Measurements from ENCODE around the gene ZBTB8A. TPM values are rescaled to one million over a fixed set of nuclear protein-coding genes. Genes with fewer than 3 reads are reported as not detected.

ZBTB8A gene
- 12.0 TPM for total RNA-seq (ENCODE audit: unreplicated experiment)
- long read RNA-seq, full-length matches to known transcripts, result 5 of 9 reads
- long read RNA-seq, partial matches to known transcripts, result 1 of 9 reads
- long read RNA-seq, other reads (novel, unspliced or antisense), result 3 of 9 reads

DNA sequence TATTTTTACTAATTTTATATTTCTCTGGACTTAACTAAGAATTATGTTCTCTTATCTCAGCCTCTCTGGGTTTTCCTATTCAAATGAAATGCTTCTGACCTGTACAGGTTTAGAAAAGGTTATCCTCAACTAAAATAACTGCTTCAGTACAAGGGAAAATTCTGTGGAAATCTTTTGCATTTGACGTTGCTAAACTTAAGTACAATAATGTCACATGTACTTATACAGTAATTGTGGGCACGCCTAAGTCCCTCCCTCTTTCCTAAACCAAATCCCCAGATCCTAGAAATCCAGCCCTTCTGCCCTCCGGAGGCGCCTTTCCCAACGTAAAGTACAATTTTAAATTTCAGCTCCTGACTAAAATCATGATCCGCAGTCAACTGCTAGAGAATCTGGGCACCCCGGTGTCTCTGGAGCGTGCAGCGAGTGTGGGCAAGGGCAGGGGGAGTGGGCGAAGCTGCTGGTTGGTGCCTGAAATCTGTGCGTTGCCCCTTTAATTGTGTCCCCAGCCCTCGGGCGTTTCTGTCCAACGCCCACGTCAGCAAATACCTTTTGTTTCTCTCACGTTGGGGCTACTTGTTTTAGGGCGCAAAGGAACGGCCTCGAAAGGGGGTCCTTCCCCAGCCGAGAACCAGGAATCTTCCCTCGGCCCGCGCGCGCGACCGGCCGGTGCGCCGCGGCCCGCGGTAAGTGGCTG, at the start of gene ZBTB8A:
Gene ZBTB8A (plus strand): TSS at position 541 of the 697 bp plus-strand sequence. CDS start 53,505 bp downstream, outside the sequence.
- H3K36me3 Mint-ChIP-seq (ENCODE audit: unreplicated experiment), result peaks cover 4% of the 10 kb centered on the region
- H3K9me3 Mint-ChIP-seq (ENCODE audit: unreplicated experiment), result peaks cover 12% of the 10 kb centered on the region
- H3K27me3 Mint-ChIP-seq (ENCODE audit: unreplicated experiment), result peaks cover 5% of the 10 kb centered on the region
- TF ChIP-seq, protein P1, sequence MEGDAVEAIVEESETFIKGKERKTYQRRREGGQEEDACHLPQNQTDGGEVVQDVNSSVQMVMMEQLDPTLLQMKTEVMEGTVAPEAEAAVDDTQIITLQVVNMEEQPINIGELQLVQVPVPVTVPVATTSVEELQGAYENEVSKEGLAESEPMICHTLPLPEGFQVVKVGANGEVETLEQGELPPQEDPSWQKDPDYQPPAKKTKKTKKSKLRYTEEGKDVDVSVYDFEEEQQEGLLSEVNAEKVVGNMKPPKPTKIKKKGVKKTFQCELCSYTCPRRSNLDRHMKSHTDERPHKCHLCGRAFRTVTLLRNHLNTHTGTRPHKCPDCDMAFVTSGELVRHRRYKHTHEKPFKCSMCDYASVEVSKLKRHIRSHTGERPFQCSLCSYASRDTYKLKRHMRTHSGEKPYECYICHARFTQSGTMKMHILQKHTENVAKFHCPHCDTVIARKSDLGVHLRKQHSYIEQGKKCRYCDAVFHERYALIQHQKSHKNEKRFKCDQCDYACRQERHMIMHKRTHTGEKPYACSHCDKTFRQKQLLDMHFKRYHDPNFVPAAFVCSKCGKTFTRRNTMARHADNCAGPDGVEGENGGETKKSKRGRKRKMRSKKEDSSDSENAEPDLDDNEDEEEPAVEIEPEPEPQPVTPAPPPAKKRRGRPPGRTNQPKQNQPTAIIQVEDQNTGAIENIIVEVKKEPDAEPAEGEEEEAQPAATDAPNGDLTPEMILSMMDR (IDR thresholded peaks at IDR 0.05; ENCODE audit: partially characterized antibody, unreplicated experiment), result no peak
- DNase-seq, result peak; percentile 51
- peak within 1 kb of the TSS; percentile 93 for H3K4me3 Mint-ChIP-seq (ENCODE audit: unreplicated experiment)
- H3K27ac Mint-ChIP-seq (ENCODE audit: unreplicated experiment), result peak within 1 kb of the TSS; percentile 74
- H3K4me1 Mint-ChIP-seq (ENCODE audit: low read depth, unreplicated experiment), result peaks cover 2% of the 10 kb centered on the region

DNA sequence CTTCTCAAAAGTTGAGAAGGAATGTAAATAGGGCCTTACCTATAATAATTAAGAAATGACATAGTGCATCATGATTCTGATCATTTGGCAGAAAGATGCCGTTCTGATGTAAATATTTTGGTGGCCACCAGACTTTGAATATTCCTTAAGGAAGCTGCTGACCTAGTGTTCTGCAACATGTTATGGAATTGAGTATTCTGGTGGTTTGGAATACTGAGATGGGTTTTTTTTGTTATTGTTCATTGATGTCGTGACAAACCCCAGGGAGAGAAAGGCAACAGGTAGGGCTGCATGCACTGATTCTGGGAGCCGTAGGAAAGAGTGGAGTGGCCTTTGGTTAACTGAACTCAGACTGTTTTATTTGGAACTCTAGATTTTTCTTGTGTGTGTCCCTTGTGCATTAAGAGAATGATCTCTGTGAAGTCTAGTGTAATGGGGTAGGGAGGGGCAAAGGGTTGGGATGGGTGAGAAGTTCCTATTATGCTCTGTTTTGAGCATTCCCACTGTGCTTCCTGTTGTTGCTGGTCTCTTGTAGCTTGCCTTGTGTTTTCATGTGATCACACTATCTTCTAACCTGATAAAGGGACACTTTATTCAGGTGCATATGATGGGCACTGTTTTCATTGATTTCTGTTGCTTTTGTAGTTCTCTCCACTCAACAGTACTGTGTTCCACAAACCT, 49.3 kb upstream of the ZBTB8A start:
- Mint-ChIP-seq H3K27ac (ENCODE audit: unreplicated experiment) (no peak overlapping the region), H3K27me3 (ENCODE audit: unreplicated experiment) (no peaks in the 10 kb centered on the region), H3K9me3 (ENCODE audit: unreplicated experiment) (no peaks in the 10 kb centered on the region), H3K36me3 (ENCODE audit: unreplicated experiment) (peaks cover 6% of the 10 kb centered on the region), H3K4me3 (ENCODE audit: unreplicated experiment) (no peak overlapping the region), H3K4me1 (ENCODE audit: low read depth, unreplicated experiment) (peaks cover 3% of the 10 kb centered on the region)
- TF ChIP-seq, protein P1 (IDR thresholded peaks at IDR 0.05; ENCODE audit: partially characterized antibody, unreplicated experiment), result no peak
- no peak for DNase-seq

DNA sequence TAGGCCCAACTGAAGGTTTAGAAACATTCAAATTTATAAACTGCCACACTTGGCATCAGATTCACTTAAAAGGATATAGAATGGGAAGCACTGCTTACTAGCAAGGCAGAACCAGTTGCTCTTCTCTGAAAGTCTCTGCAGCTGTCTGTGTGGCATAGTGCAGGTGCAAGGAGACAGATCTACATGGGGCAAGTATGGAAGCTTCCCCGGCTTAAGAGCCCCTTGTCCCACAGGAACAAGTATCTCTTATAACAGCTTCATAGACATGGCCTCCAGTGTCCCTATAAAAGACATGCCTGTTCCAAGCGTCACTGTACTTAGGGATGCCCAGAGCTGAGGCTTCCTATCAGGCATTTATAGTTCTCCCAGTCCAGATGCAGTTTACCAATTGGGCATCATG, 47.8 kb upstream of the ZBTB8A start:
- Mint-ChIP-seq H3K36me3 (ENCODE audit: unreplicated experiment) (no peaks in the 10 kb centered on the region), H3K27me3 (ENCODE audit: unreplicated experiment) (no peaks in the 10 kb centered on the region), H3K4me1 (ENCODE audit: low read depth, unreplicated experiment) (peaks cover 3% of the 10 kb centered on the region), H3K4me3 (ENCODE audit: unreplicated experiment) (no peak overlapping the region), H3K27ac (ENCODE audit: unreplicated experiment) (no peak overlapping the region), H3K9me3 (ENCODE audit: unreplicated experiment) (no peaks in the 10 kb centered on the region)
- DNase-seq, result no peak
- TF ChIP-seq, protein P1 (IDR thresholded peaks at IDR 0.05; ENCODE audit: partially characterized antibody, unreplicated experiment), result no peak

DNA sequence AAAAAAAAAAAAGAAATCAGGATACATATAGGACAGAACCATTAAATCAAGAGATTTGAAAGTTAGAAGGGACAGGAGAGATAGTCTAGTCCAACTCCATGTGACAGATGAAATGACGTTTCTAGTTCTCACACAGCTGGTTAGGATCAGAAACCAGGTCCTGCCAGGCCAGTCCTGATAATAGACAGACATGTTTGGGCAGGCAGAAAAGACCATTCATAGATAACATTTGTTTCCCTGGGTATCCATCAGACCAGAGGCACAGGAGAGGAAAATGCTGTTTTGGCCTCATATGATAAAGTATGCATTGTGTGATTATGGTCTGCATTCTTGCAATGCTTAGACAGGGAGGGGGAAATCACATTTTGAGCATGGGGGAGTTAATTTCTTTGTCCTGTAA, 45.0 kb upstream of the ZBTB8A start:
- H3K36me3 Mint-ChIP-seq (ENCODE audit: unreplicated experiment), result no peaks in the 10 kb centered on the region
- no peaks in the 10 kb centered on the region for H3K9me3 Mint-ChIP-seq (ENCODE audit: unreplicated experiment)
- TF ChIP-seq, protein P1 (IDR thresholded peaks at IDR 0.05; ENCODE audit: partially characterized antibody, unreplicated experiment), result no peak
- H3K27me3 Mint-ChIP-seq (ENCODE audit: unreplicated experiment), result no peaks in the 10 kb centered on the region
- H3K27ac Mint-ChIP-seq (ENCODE audit: unreplicated experiment), result no peak overlapping the region
- DNase-seq, result no peak
- H3K4me1 Mint-ChIP-seq (ENCODE audit: low read depth, unreplicated experiment), result peaks cover 3% of the 10 kb centered on the region
- H3K4me3 Mint-ChIP-seq (ENCODE audit: unreplicated experiment), result no peak overlapping the region
